Activated CD4-positive, alpha-beta T cell treated with anti-CD3 and anti-CD28 coated beads, Interleukin-2, amount 50 U/mL, for 24 hours (primary cell): ENCODE measurements around the gene BBS1.

Source experiments
- DNase-seq, 2 donors: peaks; one replicate each; pipeline ENCODE4 v3.0.0-alpha.2; 2020; ENCODE audit warnings: low read depth in 1 of 2, low spot score in 1 of 2

The BBS1 gene

DNA sequence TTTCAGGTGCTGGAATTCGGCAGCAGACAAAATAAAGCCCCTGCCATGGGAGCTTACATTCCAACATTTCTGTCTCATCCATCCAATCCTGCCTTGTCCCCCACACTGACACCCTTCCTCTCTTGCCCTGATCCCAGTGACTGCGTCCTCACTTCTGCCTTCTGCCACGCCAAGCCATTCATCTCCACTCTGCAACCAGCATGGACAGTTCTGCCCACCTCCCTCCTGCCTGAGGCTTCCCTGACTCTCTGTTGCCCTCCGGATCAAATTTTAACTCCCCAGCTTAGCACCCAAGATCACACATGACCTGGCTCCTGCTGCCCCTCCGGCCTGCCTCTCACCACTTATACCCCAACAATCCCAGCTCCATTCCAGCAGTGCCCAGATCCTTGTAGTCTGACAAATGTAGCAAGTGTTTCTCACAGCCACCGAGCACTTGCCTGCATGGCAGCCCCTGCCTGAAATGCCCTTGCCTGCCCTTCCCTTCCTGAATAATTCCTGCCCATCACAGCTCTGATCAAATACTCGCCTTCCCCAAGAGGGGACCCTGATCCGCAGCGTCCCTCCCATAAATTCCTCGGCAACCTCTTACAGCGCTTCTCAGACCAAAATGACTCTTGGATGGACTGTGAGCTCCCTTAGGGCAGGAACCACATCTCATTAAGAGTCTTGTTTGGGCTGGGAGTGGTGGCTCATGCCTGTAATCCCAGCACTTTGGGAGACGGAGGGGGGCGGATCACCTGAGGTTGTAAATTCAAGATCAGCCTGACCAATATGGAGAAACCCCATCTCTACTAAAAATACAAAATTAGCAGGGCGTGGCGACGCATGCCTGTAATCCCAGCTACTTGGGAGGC is 38.6 kb downstream of the BBS1 start:
- no peak for DNase-seq

DNA sequence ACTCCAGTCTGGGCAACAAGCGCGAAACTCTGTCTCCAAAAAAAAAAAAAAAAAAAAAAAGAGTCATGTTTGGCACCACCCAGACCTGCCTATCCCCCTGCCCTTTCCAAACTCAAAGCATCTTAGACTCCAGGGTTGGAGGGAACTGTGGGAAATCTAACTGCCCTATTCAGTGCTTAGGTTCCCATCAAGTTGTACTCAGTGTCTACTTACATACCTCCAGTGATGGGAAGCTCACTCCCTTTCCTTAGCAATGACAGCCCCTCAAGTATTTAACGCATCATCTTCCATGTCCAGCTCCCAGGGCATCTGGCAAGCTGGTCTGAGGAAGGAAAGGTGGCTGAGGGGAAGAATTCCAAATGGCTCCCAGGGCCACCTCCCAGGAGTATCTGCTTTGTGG is 39.3 kb downstream of the BBS1 start:
- no peak for DNase-seq

DNA sequence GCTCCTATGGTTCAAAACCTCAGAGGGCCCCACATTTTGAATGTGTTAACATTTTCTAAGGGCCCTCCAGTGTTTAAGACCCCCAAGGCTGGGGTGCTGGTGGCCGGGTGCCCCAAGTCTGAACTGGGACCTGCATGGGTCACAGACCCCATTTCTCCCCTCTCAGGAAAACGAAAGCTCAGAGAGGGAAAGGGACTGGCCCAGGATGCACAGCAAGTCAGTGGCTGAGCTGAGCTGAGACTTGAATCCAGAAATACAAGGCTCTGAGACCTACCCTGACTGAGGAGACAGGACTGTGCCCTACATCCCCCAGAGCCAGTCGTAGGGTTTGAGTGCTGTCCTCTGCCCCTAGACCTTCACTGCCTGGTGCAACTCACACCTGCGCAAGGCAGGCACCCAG is 40.5 kb downstream of the BBS1 start:
- no peak for DNase-seq

DNA sequence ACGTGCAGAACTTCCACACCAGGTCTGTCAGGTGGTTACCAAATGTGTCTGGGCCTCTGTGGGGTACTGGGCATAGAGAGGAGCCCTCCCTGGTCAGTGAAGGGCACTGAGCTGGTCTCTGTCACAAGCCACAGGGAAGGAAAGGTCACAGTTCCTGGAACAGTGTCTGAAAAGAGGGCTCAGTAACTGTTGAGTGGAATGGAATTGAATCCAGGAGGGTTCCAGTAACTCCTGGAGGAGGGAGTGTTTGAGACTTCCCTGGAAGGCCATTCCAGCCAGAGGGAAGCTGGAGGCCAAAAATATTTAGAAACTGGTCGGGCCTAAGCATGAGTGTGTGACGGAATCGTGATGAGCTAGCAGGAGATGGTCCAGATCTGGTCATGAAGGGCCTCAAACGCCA is 44.2 kb downstream of the BBS1 start:
- DNase-seq: no peak

DNA sequence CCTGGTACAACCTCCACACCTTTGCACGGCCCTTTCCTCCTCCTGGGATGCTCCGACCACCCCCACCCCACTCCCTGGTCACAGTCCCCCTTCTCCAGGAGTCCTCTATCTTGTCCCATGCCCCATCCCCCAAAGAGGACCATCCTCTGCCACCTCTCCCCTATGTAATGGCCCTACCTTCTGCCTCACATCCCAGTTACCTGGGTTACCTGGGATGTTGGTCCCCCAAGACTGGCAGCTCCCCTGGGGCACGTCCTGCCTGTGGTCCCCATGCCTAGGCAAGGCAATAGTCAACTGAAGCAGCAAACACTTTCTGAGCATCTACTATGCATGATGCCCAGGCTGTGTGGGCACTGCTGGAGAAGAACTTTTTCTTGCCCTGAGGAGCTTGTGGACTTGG is 45.0 kb downstream of the BBS1 start:
- no peak for DNase-seq

DNA sequence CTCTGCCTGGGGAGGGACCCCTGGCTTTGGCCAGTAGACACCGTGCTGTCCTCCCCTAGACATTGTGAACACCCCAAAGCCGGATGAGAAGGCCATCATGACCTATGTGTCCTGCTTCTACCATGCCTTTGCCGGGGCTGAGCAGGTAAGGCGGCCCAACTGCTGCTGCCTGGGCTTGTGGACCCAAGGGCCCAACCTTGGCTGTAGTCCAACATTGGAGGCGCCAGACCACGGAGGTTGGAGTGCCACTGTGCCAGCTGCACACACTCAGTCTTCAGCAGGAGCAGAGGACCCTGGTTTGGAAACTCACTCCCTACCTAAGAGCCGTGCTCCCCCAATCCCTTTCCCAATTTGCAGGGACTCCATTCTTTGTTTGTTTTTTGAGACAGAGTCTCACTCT is 45.7 kb downstream of the BBS1 start:
- no peak for DNase-seq

DNA sequence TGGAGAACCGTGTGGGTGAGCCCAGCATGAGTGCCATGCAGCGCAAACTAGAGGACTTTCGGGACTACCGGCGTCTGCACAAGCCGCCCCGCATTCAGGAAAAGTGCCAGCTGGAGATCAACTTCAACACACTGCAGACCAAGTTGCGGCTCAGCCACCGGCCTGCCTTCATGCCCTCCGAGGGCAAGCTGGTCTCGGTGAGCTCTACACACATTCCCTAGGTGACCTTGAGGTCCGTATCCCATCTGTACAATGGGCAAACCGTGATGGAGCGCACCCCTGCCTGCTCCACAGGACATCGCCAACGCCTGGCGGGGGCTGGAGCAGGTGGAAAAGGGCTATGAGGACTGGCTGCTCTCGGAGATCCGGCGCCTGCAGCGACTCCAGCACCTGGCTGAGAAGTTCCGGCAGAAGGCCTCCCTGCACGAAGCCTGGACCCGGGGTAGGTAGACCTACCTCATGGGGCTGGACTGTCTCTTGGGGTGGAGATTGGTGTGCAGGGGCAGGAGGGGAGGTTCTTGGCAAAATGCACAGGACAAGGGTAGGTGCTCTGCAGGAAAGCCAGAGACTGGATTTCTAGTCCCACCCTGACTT is 47.4 kb downstream of the BBS1 start:
- no peak for DNase-seq

DNA sequence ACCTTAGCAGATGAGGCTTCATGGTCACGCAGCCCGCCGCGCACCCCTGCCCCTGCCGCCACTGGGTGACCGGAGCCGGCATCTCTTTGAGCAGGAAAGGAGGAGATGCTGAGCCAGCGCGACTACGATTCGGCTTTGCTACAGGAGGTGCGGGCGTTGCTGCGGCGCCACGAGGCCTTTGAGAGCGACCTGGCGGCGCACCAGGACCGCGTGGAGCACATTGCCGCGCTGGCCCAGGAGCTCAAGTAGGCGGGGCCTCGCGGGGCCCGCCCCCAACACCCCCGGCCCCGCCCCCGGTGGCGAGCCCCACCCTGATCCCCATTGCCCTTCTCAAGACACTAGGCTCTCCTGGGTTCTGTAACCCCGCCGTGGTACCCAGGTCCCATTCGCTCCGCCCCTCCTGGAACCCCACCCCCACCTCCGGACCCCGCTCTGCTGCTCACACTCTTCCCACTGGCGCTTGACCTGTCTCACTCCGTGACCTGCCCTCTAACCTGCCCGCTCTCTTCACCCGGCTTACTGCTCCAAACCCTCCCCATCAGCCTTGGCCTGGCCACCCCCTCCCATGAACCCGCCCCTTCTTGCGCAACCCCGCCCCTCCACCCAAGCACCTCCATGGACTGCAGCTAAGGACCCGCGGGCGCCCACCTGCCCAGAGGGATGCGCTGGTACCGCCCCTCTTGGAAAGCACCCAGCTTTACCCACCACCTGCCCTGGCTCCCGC is 48.9 kb downstream of the BBS1 start:
- DNase-seq: peak in 1 of 2 donors; percentile 22

DNA sequence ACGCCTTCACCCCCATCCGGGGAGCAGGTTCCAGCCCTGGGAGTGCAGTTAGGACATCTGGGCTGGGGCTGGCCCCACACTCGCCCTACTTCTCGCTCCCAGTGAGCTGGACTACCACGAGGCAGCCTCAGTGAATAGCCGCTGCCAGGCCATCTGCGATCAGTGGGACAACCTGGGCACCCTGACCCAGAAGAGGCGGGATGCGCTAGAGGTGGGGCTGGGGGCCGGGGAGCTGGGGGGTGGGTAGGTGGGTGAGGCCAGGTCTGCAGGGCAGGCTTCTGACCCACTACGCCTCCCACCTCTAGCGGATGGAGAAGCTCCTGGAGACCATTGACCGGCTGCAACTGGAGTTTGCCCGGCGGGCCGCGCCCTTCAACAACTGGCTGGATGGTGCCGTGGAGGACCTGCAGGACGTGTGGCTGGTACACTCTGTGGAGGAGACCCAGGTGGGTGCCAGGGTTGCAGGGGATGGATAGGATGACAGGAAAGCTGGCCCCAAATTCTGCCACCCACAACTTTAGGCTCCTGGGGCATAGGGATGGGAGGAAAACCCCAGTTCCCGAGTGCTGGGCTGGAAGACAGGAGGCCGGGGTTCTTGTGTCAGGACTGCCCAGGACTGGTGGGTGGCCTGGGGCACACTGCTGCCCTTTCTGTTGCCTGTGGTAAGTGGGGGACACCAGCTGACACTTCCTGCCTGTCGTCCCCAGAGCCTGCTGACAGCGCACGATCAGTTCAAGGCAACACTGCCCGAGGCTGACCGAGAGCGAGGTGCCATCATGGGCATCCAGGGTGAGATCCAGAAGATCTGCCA is 49.6 kb downstream of the BBS1 start:
- no peak for DNase-seq

DNA sequence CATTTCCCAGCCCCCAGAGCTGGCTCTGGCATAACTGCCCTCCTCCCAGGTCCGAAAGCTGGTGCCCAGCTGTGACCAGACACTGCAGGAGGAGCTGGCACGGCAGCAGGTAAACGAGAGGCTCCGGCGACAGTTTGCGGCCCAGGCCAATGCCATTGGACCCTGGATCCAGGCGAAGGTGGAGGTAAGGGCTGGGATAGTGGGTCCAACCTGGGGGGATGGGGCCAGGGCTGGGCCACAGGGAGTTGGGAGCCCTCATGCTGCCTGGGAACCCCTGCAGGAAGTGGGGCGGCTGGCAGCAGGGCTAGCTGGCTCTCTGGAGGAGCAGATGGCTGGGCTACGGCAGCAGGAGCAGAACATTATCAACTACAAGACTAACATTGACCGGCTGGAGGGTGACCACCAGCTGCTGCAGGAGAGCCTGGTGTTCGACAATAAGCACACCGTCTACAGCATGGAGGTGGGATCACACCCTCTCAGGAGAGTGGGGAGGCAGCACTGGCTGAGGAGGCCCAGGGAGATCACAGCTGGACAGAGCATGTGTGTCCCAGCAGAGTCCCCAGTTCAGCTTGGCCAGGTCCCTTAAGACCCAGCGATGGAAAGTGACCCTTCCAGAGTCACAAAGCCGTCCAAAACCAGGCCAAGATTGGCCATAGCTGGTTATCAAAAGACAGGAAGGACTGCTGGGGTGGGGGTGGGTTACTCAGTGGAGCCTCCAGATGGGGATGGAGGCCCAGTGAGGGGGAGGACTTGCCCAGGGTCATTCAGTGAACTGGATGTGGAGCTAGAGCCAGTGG is 50.9 kb downstream of the BBS1 start:
- DNase-seq: no peak

DNA sequence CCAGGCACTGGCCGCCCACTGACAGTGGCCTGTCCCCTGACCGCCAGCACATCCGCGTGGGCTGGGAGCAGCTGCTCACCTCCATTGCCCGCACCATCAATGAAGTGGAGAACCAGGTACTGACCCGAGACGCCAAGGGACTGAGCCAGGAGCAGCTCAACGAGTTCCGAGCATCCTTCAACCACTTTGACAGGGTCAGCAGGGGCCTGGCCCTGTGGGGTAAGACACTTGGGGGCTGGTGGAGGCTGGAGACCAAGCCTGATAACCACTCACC is 51.5 kb downstream of the BBS1 start:
- DNase-seq: no peak

DNA sequence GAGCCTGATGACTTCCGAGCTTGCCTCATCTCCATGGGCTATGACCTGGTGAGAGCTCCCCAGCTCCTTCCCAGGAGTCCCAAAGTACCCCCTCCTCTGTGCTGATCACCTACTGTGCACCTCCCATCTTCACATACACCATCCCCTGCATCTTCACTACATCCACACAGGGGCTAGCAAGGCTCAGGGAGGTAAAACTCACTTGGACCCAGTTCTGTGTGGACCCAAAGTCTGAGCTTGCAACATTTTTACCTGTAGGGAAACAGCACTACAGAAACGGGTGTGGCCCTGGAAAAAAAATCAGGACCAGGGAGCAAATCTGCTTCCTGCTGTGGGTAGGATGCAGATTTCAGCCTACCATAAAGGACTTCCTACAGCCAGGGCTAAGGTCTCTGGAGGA is 51.8 kb downstream of the BBS1 start:
- DNase-seq: no peak

DNA sequence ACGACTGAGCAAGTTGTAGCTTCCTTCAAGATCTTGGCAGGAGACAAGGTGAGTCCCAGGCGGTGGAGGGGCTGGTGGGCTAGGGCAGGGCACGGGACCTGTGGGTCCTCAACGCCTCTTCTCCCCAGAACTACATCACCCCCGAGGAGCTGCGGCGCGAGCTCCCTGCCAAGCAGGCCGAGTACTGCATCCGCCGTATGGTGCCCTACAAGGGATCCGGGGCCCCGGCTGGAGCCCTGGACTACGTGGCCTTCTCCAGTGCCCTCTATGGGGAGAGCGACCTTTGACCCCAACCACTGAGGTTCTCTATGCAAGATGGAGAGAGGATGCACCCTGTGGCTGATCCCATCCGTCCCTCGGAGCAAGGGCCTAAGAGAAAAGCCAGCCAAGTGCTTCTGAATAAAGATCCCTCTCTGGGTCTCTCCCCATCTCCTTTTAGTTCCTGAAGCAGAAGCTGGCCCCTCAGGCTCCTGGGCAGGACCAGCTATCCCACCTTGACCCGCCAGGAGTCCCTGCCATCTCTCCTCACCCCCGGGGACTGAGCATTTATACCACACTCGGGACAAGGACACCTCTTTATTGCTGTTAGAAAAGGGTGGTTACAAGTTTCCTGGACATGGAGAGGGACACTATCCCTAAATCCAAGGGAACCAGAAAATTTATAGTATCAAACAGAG is 52.6 kb downstream of the BBS1 start:
- DNase-seq: no peak

DNA sequence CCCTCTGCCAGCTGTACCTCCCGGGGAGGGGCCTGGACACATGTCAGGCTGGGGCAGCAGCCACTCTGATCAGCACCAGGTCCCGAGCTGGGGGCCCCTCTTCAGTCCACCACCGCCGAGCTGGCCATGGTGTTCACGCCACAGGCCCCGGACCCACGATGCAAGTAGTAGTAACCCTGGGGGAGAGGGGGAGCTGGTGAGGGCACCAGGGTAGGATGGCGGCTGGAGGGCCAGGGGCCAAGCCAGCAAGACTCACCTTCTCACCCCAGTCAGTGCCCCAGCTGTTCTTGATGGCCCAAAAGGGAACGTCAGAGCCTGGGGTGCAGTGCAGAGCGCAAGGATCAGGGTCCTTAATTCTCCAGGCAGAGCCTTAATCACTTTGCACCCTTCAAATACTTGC is 53.4 kb downstream of the BBS1 start:
- no peak for DNase-seq

DNA sequence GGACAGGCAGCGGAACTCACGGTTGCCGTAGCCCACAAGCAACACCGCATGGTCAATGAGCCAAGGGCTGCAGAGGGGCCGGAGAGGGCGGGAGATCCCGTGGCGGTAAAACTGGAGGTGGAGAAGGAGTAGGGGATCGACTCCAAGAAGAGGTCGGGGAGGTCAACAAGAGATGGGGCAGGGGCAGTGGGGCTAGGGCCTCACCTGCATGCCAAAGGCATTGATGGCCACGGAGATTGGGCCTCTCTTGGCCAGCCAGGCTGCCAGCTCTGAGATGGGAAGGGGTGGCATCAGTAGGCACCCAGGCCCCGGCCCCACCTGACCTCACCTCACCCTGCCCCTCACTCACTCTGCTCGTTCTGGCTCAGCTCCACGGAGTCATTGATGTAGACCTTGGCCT is 54.1 kb downstream of the BBS1 start:
- DNase-seq: no peak

DNA sequence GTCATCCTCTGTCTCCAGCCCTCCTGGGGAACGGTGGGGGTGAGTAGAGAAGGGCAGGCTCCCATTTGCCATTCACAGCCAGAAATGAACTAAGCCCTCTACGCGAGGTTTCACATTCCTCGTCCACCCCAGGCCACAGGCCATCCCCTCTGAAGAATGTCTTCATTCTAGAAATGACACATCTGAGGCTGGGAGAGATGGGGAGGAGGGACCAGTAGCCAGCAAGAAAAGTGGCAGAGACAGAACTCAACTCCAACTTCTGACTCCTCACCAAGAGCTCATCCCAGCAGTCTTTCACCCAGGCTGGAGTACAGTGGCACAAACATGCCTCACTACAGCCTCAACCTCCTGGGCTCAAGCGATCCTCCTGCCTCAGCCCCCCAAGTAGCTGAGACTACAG is 54.5 kb downstream of the BBS1 start:
- DNase-seq: no peak

DNA sequence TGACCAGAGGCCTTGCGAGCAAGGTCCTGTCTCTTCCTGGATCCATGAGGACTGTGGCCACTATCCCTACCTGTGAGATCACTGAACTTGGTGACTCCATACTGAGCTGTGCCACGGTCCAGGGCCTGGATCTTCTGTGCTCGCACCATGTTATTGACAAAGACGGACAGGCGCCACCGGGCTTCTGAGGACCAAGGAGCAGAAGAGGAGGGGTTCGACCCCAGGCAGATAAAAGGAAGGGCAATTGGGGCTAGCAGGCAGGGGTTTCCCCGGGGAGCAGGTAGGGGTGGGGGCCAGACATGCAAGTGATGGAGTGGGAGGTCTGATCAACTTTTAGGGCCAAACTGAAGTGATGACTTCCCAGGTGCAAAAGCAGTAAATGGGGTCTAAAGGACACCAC is 55.8 kb downstream of the BBS1 start:
- DNase-seq: no peak

DNA sequence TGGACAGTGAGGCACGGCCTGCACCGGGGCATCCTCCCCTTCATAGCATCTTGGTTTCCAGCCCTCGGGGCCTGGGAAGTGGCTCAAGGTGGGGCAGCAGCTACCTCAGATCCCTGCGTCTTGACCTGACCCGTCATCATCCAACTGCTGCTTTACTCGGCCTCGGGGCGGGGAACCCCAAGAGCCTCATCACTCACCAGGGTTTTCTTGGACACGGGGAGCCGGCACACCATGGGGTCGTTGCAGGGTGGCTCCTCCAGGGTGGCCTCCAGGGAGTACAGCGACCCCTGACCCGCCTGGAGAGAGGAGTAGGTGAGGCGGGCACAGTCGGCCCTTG is 57.3 kb downstream of the BBS1 start:
- DNase-seq: no peak

DNA sequence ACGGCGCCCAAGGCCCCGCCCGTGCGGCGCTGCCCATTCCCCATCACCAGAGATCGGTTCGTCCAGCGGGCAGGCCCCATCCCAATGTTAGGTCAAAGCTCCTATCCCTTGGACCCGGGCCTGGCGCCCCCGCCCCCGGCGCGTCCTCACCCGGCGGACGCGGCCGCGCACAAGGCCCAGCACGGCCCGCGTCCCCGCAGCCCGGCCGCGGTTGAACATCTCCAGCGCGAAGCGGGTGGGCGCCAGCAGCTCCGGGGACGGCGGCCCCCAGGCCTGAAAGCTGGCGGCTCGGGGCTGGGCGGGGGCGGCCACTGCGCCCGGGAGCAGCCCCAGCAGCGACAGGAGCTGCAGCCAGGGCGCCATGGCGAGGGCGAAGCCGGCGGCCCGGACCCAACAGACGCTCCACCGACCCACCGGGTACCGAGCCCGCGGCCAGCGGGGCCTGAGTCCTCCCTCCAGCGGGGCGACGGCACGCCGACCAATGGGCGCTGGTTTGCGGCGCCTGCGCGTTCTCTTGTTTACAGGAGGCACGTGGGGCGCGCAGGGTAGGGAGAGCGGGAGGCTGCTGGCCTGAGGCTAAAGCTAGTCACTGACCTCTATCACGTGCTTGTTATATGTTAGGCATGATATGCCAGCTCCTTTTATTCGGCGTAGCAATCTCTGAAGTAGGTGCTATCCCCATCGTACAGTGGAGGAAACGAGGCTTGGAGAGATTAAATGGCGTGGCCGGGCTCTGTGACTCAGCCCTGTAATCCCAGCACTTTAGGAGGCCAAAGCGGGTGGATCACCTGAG is 57.9 kb downstream of the BBS1 start, which contains the start of gene CTSF:
Gene CTSF, minus strand, starts transcription at position 483 of the 793 bp plus-strand sequence. Its CDS starts 120 bp downstream, at position 363.
- DNase-seq: peak; percentile 43 to 49

DNA sequence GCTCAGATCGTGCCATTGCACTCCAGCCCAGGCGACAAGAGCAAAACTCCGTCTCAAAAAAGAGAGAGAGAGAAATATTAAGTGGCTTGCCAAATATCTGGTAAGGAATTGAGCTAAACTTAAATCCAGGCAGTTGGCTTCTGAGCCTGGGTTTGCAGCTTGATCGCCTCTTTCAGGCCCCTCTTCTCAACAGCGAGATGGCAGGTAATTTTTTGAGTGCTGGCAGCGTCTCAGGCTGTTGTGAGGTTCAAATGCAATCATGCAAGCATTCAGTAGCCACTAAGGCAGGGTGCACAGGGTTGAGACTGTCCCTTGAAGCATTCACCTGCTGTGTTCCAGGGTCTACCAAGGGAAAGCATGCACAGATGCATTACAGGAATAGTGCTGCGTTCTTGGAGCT is 58.6 kb downstream of the BBS1 start:
- no peak for DNase-seq
